ENCODE data around the gene TIAM1.

The TIAM1 gene

GRCh38 chr21:31201144-31201543 lies 142.9 kb downstream of the TIAM1 start:
- FAIRE-seq, result no peak

DNA sequence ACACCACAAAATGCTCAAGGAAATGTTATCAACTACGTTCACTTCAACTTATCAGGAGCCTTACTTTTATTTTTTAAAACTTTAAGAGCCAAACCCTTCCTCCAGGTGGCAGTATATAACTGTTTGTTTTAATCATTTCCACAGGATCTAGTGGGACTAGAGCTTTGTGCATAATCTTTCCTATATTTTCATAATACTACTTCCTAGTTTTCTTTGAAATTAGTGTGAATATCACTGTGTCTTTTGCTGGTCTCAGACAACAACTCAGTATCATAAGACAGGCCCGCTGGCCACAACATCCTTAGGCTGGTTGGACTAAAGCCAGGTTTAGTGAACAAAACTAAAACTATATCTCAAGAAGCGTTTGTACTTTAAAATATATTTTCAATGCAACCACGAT lies 145.5 kb downstream of the TIAM1 start:
- peak; percentile 89 for FAIRE-seq

- FAIRE-seq, result no peak
Measured at GRCh38 chr21:31196724-31197123, 147.3 kb downstream of the TIAM1 start.

DNA sequence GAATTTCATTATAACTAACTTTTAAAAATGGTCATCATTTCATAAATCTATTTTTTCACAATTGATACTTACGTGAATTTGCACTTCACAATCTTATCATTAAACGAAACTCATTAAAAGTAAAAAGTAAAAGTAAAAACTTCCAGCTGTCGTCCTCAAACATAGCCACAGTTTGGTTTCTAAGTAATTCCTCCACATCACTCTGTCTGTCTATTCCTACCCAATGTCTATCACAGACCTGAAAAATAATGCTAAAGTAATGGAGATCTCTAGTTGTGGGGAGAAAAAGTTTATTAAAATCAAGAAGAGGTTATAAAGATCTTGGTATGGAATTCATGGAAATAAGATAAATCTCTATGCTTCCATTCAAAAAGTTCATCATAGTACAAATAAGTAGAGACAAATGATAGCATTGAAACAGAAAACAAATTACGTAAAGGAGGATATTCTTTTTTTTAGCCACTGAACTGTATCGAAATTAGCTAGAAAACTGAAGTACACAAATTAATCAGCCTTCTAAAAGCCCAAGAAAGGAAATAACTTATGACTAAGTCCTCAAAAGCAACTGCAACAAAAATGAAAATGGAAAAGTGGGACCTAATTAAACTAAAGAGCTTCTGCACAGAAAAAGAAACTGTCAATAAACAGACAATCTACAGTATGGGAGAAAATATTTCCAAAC lies 148.6 kb downstream of the TIAM1 start:
- no peak for FAIRE-seq

GRCh38 chr21:31194510-31195293 lies 149.4 kb downstream of the TIAM1 start:
- no peak for FAIRE-seq

DNA sequence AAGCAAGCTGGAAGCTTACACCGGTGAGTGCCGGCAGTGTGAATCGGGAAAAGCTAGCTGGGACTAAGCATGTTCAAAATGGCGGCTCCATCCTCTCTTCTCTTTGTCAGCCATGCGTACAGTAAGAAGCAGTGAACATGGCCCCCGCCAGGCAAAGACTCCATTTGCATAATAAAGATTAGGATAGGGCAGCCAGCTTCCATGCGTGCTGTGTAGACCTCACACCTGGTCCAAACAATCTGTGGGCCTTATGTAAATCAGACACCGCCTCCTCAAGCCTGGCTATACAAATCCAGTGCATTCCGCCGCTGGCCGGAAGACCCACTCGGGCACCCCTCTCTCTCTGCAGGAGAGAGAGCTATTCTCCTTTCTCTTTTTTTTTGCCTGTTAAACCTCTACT lies 150.3 kb downstream of the TIAM1 start:
- no peak for FAIRE-seq

DNA sequence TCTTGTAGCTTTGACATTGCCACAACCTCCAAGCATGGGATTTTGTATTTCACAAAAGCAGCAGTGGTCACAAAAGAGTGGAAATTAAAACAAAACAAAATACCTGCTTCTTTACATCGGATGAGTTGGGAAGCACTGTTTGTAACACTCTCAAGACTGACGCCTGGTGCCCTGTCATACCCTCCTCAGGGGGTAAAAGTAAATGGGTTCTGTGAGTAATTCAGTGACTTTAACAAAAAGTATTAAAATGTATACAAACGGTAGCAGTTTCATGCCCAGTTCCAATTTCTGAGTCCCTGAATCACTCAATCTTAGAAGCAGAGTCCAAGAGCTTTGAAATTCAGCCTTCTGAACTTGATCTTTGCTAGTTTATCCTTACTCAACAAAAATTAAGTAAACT lies 152.5 kb downstream of the TIAM1 start:
- FAIRE-seq, result no peak

GRCh38 chr21:31190516-31190915 lies 153.5 kb downstream of the TIAM1 start:
- FAIRE-seq, result no peak

DNA sequence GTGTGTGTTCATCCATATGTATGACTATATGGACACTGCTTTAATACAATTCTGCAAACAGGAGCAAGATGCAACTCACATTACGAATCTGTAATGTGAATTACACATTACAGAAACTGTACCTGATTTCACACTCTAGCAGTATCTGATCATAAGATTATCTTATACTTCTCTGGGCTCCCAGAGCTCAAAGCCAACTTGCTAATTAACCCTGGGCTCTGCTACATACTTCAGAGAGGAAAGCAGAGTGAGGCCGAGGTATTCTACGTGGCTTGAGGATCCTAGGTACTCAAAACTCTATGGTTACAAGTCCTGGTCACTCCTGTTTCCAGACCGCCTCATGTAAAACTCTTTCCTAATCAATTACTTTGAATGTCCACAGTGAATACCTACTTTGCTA lies 156.6 kb downstream of the TIAM1 start:
- FAIRE-seq, result no peak

- FAIRE-seq, result no peak
Measured at GRCh38 chr21:31186916-31187315, 157.1 kb downstream of the TIAM1 start.

DNA sequence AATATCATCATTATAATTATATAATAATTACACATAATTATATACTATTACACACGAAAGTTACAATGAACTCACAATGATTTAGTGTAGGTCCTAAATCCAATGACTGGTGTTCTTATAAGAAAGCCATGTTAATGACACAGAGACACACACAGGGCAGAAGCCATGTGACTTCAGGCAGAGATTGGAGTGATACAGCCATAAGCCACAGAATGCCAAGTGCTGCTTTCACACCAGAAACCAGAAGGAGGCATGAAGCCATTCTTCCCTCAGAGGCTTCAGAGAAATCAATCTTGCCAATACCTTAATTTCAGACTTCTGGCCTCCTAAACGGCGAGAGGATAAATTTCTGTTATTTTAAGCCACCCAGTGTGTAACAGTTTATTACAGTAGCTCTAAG lies 158.4 kb downstream of the TIAM1 start:
- no peak for FAIRE-seq

GRCh38 chr21:31184876-31185275 lies 159.2 kb downstream of the TIAM1 start:
- FAIRE-seq, result no peak

GRCh38 chr21:31184459-31184858 lies 159.6 kb downstream of the TIAM1 start:
- FAIRE-seq, result no peak

DNA sequence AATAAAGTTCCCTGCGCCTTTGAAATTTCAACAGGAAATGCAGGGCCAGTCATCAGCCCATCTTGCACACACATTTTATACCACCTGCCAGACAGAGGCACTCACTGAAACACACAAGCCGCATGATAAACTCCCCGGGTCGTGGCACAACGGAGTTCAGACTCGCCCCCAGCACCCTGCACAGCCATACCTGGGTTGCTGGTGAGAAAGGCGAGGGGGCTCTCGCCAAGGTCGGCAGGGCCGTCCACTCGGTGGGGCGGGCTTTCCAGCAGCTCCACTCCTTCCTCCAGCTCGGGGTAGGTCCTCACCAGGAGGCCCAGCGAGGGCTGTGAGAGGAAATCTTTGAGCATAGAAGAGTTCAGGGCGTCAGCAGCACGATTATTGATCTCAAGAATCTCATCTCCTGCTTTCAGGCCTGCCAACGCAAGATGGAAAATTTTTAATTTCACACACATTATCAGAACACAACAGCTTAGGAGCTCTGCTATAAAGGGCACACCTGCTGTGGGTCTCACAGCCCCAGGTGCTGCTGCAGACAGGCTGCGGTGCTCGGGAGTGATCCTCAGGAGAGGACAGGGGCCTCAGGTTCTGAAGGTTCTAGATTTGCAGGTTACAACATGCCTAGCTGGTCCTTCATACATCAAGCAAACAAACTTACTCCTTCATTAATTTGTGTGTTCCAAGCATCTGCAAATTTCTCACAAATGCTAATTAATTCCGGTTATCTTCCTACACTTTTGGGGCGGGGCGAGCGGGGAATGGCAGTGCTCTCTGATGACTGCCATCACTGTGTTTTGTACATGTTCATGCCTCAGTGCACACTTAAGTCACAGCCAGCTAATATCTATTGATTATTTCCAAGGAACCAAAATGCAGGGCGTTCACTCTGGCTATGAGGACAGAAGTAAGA lies 161.6 kb downstream of the TIAM1 start:
- FAIRE-seq, result no peak

DNA sequence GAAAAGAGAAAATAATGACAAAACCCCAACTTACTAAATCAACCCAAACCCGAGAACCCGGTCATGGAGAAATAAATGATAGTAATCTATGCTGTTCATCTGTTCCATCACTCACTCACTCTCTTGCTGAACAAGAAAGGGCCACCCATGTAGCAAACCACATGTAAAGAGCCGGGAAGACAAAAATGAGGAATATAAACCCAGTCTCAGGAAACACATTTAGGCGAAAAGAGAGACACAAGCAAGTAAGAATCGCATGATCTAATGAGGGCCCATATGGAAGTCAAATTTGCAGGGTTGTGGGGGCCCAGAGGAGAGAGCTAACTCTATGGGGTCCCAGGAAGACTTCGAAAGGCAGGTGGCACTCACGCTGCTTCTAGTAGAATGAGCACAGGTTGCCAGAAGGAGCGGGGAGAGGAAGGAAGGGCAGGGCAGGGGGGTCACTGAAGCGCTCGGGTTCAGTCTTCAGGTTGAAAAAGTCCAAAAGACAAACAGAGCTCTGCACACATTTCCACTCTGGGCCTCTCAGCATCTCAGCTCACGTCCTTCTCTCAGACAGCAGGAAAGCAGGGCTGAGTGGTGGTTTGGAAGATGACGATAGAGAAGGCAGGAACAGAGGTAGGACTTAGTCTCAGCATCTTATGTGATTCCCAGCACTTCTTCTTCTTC lies 162.8 kb downstream of the TIAM1 start:
- no peak for FAIRE-seq

DNA sequence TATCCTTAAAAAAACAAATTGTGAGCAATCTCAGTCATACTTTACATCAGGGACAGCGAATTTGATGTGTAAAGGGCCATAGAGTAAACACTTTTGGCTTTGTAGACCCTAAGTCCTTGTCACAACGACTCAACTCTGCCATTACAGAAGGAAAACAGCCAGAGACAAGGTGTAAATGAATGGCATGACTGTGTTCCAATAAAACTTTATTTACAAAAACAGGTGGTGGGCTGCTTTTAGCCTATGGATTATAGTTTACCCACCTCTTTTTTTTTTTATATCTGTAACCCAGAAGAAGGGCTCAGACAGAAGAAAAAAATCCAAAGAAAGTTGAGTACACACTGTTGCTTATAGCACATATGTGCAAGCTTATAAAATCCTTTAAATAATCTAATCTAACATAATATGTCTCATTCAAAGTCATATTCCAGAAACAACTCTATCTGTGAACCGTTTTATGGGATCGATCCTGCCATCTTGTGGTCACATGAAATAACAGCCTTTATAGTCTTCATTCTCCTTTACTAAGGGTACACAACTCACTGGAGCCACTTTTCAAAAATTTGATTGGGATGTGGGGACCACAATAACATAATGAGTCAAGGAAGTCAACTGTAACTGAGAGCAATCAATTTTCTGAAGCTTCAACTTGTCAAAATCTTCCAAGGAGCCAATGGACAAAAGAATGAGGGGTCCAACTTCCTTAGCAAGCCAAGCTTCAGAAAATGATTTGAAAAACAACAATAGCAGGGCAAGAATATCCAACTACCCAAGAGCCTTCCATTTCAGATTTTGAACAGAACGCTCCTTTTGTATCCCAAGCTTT lies 163.6 kb downstream of the TIAM1 start:
- peak; percentile 89 for FAIRE-seq

- FAIRE-seq, result no peak
Measured at GRCh38 chr21:31176725-31177124, 167.3 kb downstream of the TIAM1 start.

DNA sequence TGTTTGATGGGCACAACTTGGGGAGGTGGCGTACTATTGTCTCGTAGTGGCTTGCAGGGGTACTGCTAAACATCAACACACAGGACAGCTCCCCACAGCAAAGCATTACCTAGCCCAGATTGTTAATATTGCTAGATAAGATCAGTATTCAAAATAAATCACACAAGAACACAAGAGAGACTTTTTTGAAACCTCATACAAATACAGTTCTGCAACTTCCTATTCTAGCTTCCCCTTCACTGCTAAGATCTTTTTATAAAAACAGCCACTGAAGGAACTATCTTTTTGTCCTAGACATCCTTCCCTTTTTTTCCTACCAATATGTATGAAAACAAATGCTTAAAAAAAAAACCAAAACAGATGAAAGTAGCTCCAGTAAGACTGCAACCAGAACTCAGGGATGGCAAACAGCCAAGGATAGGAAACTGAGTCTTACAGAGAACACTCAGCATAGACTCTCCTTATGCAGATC lies 167.9 kb downstream of the TIAM1 start:
- no peak for FAIRE-seq

- no peak for FAIRE-seq
Measured at GRCh38 chr21:31173881-31174555, 170.0 kb downstream of the TIAM1 start.

DNA sequence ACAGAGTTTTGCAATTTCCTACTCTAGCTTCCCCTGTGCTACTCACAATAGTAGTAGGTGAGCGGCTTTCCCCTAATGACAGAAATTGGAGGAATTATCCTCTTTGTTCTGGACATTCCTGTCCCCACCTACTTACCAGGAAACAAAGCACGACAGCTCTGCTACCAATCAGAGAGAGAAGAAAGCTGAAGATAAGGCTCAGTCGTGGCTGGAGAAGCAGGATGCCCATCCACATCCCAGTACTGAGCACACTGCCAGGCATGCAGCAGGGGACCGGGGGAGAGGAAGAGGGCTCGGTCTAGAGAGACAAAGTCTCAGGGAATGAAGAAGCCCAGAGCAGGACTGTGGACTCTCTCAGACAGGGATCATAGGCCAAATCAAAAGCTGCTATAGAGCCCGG lies 171.7 kb downstream of the TIAM1 start:
- FAIRE-seq, result no peak

Measured in TTC549 (cell line).